AG10803 (cell line): Measurements from ENCODE around the gene AKAP1.

Source experiments
- DNase-seq: peaks from one replicate; pipeline ENCODE4 v3.0.0; 2010; ENCODE audit warnings: low read depth
- H3K4me3 ChIP-seq: 2 replicates; pipeline ENCODE4 v1.5.1; 2011; ENCODE audit warnings: mild to moderate bottlenecking, low read length, control low read depth
- TF ChIP-seq, protein P1 (sequence below): conservative IDR thresholded peaks from 2 replicates; pipeline ENCODE4 v1.5.1; 2011; ENCODE audit warnings: mild to moderate bottlenecking, low read length, control low read depth, inconsistent platforms

AKAP1 gene

DNA sequence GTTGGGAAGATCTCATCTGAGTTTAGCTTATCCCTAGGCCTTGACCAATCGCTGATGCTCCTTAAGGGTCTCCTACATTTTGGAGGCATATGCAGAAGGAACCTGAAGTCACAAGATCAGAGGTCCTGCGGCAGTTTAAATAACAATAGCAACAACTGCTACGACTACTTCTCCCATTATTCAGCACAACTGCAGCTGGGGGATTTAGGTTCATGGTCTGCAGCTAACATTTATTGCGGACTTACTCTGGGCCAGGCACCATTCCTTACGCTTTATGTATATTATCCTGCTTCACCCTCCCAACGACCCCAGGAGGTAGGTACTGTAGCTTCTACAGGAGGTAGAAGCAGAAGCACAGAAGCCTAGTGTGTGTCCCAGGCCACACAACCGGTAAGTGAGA lies 59.5 kb downstream of the AKAP1 start:
- TF ChIP-seq, protein P1, sequence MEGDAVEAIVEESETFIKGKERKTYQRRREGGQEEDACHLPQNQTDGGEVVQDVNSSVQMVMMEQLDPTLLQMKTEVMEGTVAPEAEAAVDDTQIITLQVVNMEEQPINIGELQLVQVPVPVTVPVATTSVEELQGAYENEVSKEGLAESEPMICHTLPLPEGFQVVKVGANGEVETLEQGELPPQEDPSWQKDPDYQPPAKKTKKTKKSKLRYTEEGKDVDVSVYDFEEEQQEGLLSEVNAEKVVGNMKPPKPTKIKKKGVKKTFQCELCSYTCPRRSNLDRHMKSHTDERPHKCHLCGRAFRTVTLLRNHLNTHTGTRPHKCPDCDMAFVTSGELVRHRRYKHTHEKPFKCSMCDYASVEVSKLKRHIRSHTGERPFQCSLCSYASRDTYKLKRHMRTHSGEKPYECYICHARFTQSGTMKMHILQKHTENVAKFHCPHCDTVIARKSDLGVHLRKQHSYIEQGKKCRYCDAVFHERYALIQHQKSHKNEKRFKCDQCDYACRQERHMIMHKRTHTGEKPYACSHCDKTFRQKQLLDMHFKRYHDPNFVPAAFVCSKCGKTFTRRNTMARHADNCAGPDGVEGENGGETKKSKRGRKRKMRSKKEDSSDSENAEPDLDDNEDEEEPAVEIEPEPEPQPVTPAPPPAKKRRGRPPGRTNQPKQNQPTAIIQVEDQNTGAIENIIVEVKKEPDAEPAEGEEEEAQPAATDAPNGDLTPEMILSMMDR, result no peak
- no peak overlapping the region for H3K4me3 ChIP-seq
- no peak for DNase-seq

DNA sequence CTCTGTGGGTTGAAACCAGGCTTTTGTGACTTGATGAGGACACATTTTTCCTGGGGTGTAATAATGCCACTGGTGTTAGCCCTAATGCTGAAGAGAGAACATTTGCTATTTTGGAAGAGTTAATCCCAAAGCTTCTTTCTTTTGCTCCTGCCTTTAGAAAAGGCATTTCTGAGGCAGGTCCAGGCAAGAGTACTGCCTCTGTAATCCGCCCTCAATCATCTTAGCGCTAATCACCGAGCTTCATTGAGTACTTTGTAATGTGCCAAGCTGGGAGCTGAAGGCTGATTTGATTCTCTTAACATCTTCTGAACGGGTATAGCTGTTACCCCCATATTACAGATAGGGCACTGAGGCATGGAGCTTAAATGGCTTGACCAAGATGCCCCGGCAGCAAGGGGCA lies 60.3 kb downstream of the AKAP1 start:
- DNase-seq, result no peak
- TF ChIP-seq, protein P1, result no peak
- no peak overlapping the region for H3K4me3 ChIP-seq

DNA sequence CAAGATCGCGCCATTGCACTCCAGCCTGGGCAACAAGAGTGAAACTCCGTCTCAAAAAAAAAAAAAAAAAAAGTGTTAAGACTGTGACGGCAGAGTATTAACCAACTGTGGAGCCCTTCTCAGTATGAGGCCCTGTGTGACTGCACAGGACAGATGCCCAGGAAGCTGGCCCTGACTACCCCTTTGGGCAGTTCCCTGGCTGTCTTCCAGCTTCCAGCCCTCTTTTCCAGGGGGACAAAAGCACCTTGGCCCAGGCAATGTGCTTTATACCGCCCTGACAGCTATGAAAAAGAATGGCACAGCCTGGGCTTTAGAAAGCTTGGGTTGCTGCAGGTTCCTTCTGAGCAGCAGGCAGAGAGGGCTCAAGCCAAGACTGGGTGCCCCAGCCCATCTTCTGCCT lies 61.2 kb downstream of the AKAP1 start:
- no peak overlapping the region for H3K4me3 ChIP-seq
- no peak for DNase-seq
- TF ChIP-seq, protein P1, result no peak

DNA sequence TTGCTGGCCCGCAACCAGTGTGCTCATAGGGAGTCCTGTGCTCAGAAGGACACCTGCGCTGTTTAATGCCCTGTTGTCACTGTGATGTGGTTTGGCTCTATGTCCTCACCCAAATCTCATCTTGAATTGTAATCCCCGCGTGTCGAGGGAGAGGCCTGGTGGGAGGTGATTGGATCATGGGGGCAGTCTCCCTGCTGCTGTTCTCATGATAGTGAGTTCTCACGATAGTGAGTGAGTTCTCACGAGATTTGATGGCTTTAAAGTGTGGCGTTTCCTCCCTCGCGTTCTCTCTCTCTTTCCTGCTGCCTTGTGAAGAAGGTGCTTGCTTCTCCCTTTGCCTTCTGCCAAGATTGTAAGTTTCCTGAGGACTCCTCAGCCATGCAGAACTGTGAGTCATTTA lies 66.8 kb downstream of the AKAP1 start:
- no peak for DNase-seq
- TF ChIP-seq, protein P1, result no peak

DNA sequence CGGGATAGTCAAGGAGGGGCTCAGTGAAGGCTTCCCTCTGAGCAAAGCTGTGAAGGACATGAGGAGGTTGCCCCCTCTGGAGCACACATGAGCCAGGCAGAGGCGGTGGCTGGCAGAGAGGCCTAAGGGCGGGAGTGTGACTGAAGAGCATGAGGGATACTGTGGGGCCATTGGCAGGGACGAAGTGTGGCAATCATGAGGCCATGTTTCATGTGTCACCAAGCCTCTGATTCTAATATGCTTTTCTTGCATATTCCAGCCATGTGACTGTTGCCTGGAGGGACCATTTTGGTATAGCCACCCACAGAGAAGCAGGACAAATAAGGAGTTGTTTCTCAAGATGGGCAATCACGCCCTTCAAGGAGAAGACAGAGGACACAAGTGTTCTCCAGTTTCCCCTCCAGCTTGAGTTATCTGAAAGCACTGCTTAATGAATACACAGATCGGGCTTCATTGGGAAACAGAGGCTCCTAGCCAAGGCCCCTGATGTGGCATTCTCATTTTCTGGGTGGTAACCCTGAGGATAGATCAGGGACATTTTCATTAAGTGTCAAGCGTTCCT lies 68.0 kb downstream of the AKAP1 start:
- H3K4me3 ChIP-seq, result no peak overlapping the region
- no peak for DNase-seq
- TF ChIP-seq, protein P1, result no peak

More for the DNA sequence above, 66.8 kb downstream of the AKAP1 start:
- no peak overlapping the region for H3K4me3 ChIP-seq

DNA sequence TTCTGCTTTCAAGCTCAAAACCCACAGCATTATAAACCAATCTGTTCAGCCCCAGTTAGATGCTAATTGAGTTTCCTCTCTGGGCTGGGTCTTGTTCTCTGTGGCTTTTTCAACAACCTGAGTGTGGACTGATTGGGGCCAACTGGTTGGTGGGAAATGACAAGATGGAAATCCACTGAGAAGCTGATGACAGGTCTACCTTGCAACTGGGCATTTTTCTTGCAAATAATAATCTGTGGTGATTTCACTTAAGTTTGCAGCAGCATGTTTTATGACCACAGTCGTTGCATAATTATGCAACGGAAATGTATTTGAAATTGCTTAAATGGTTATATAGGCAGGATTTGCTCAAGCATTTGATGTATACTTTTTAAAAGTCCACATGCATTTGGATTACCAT lies 69.9 kb downstream of the AKAP1 start:
- H3K4me3 ChIP-seq, result no peak overlapping the region
- DNase-seq, result no peak
- TF ChIP-seq, protein P1, result no peak

DNA sequence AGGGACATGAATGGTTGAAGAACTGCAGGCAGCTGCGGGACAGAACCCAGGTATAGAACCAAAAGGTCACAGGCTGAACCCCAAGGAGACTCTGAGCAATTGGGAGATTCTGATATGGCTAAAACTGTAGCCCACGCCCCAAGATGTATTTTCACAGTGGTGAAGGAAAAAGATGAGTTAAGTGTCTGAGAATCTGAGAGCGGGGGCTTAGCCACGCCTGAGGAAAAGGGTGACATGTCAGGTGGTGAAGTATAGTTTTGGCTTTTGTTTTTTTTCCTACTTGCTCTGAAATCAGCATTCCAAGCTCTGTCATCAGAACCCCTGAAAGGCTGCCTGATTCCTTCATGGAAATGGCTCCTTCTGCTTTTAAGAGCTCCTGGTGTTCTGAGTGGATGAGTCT lies 73.3 kb downstream of the AKAP1 start:
- TF ChIP-seq, protein P1, result no peak
- H3K4me3 ChIP-seq, result no peak overlapping the region
- no peak for DNase-seq
